K562 (cell line): ENCODE results near the gene TMEM139. TPM values are rescaled to one million over a fixed set of nuclear protein-coding genes. Genes with fewer than 3 reads are reported as not detected.

Experiments
- BRD9 ChIP-seq: fragments of 450-650 bp; IDR thresholded peaks from 2 replicates; pipeline ENCODE4 v1.6.1; 2018; ENCODE audit warnings: low read depth; ENCODE audit not compliant: partially characterized antibody
- CBX3 ChIP-seq, 2 experiments: IDR thresholded peaks; 1 replicate in 1 of 2; 2 replicates in 1 of 2; pipeline ENCODE4 v1.6.1; 2012; ENCODE audit warnings: inconsistent platforms in 2 of 2, low read length in 2 of 2, borderline replicate concordance in 1 of 2, control low read depth in 1 of 2
- CHD1 ChIP-seq: fragments of 200-600 bp; sonication (generic); IDR thresholded peaks from one replicate; pipeline ENCODE4 v1.6.1; 2012; ENCODE audit warnings: mild to moderate bottlenecking, moderate library complexity, low read length, inconsistent platforms
- CTBP1 ChIP-seq: fragments of 450-650 bp; IDR thresholded peaks from 2 replicates; pipeline ENCODE4 v1.6.1; 2016; ENCODE audit warnings: borderline replicate concordance
- GTF2F1 ChIP-seq: IDR thresholded peaks from 2 replicates; pipeline ENCODE4 v1.6.1; 2011; ENCODE audit warnings: low read depth, low read length, improper control_type of control experiment
- HDAC1 ChIP-seq, 2 experiments: fragments of 450-650 bp; IDR thresholded peaks; 2 replicates each; pipeline ENCODE4 v1.6.1; 2016 to 2017; ENCODE audit warnings: inconsistent platforms in 1 of 2, mild to moderate bottlenecking in 1 of 2, moderate library complexity in 1 of 2
- HDAC6 ChIP-seq: IDR thresholded peaks from 2 replicates; pipeline ENCODE4 v1.6.1; 2012; ENCODE audit warnings: low read depth, mild to moderate bottlenecking, control low read depth, inconsistent platforms, low read length, moderate library complexity
- HDAC8 ChIP-seq: fragments of 450-650 bp; IDR thresholded peaks from 2 replicates; pipeline ENCODE4 v1.6.1; 2016; ENCODE audit warnings: mild to moderate bottlenecking, missing genetic modification characterization, moderate library complexity, missing compliant biosample characterization
- HSF4 ChIP-seq: fragments of 250-450 bp; sonication (Bioruptor Pico); IDR thresholded peaks from 2 replicates; pipeline ENCODE4 v2.1.2; 2022; ENCODE audit warnings: mild to moderate bottlenecking, moderate library complexity, borderline replicate concordance
- MAFK ChIP-seq: IDR thresholded peaks from 2 replicates; pipeline ENCODE4 v1.6.1; 2011; ENCODE audit warnings: low read length, improper control_type of control experiment
- MED1 ChIP-seq: sonication (generic); formaldehyde crosslinking; IDR thresholded peaks from 2 replicates; pipeline ENCODE4 v1.8.1; 2023; ENCODE audit warnings: missing genetic modification reagents, borderline replicate concordance
- TAF7 ChIP-seq: fragments of 450-650 bp; IDR thresholded peaks from 2 replicates; pipeline ENCODE4 v1.6.1; 2016; ENCODE audit warnings: missing genetic modification characterization, missing compliant biosample characterization
- THRAP3 ChIP-seq: fragments of 450-650 bp; IDR thresholded peaks from 2 replicates; pipeline ENCODE4 v1.6.1; 2016; ENCODE audit warnings: mild to moderate bottlenecking, inconsistent platforms, borderline replicate concordance
- XRCC4 ChIP-seq: IDR thresholded peaks from one replicate; pipeline ENCODE4 v1.6.1; 2011; ENCODE audit not compliant: insufficient read depth, insufficient read length; ENCODE audit errors: extremely low read depth
- ZFPM2 ChIP-seq: fragments of 250-450 bp; sonication (Bioruptor Pico); IDR thresholded peaks from 2 replicates; pipeline ENCODE4 v1.5.1; 2022; ENCODE audit warnings: mild to moderate bottlenecking
- ZNF232 ChIP-seq: sonication (generic); formaldehyde crosslinking; IDR thresholded peaks from 2 replicates; pipeline ENCODE4 v1.8.0; 2022; ENCODE audit warnings: mild to moderate bottlenecking, missing genetic modification reagents
- ZNF584 ChIP-seq: fragments of 200-800 bp; sonication (Bioruptor generic); IDR thresholded peaks from 2 replicates; pipeline ENCODE4 v1.6.1; 2016; ENCODE audit warnings: low read depth, mild to moderate bottlenecking, missing genetic modification characterization, missing compliant biosample characterization
- ZNF644 ChIP-seq: fragments of 200-800 bp; sonication (Bioruptor generic); IDR thresholded peaks from 2 replicates; pipeline ENCODE4 v1.6.1; 2016; ENCODE audit warnings: low read depth, missing genetic modification characterization, missing compliant biosample characterization
- polyA plus RNA-seq, 8 experiments: library from polyadenylated mRNA; depleted of rRNA in 4 of 8; stranded (reverse) in 5 of 8; unstranded in 3 of 8; fragments of >200 nt; fragmentation: Nextera tagmentation in 2 of 8; fragmentation: Illumina TruSeq in 1 of 8; extraction: Ambion mirVana in 2 of 8; extraction: Trizol in 1 of 8; gene quantifications; 2 replicates each; pipeline versions ENCODE4 v1.2.1 to v1.2.3, GENCODE V29; 2011 to 2014; ENCODE audit warnings: inconsistent platforms in 1 of 8, missing spikeins in 1 of 8
- total RNA-seq, 7 experiments: library from RNA; depleted of rRNA in 6 of 7; stranded (reverse); fragments of >200 nt in 6 of 7; fragmentation: Illumina TruSeq in 2 of 7; extraction: Trizol in 2 of 7; gene quantifications; 2 replicates each; pipeline versions ENCODE4 v1.2.1 to v1.2.3, GENCODE V29; 2011 to 2021; ENCODE audit warnings: low replicate concordance in 1 of 7
- TF ChIP-seq, protein P1 (sequence below): sonication (generic); formaldehyde crosslinking; IDR thresholded peaks from 2 replicates; pipeline ENCODE4 v1.8.0; 2022; ENCODE audit warnings: missing genetic modification reagents, mild to moderate bottlenecking, moderate library complexity, borderline replicate concordance
- TF ChIP-seq, protein P2 (sequence below): sonication (generic); formaldehyde crosslinking; IDR thresholded peaks from 2 replicates; pipeline ENCODE4 v1.4.0; 2020; ENCODE audit warnings: mild to moderate bottlenecking, missing genetic modification reagents
- TF ChIP-seq, protein P3 (sequence below): fragments of 450-650 bp; conservative IDR thresholded peaks from 2 replicates; pipeline ENCODE4 v1.6.1; 2016; ENCODE audit warnings: missing genetic modification characterization, low read depth, mild to moderate bottlenecking, missing compliant biosample characterization, moderate library complexity

The TMEM139 gene
- total and polyA plus RNA-seq, 9 of the 15 experiments (the other 6 are each of a cell fraction or from before 2014, with no cell fraction given) = 0.27 to 1.8 (median 0.79) TPM

DNA sequence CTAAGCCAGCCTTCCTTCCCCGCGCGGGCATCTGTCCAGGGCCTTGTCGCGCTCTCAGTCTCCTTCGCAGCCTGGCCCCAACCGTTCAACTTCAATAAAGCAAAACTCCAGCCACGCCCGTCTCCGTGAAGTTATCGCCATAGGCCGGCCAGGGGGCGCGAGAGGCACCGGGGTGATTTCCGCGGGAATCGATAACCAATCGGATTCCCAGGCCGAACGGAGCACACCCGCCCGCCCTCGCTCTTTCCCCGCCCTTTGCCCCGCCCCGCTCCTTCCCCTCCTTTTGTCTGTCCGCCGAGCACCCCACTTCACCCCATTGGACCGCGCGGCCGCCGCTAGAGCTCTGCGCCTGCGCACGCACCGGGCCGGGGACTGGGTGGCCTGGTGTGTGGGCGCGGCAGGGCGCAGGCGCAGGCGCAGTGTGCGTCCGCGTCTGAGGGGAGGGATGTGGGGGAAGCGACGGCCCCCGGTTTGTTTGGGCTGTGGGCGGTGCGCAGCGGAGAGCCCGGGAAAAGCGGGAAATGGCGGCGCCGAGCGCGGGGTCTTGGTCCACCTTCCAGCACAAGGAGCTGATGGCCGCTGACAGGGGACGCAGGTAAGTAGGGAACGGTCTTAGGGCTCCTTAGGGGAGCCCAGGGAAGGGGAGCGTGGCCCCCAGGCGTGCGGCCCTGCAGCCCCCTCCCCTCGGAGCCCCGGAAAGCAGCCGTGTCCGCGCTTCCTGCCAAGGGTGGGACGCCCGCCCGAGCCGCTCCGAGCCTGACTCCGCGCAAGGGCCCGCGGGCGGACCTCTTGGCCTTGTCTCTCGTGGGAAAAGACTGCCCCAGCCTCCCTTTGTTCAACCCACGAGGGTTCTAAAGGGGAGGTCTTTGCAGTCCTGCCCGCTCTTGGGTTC is 3.4 kb downstream of the TMEM139 start, which contains the start of gene CASP2 (continued):
- TF ChIP-seq, protein P1, sequence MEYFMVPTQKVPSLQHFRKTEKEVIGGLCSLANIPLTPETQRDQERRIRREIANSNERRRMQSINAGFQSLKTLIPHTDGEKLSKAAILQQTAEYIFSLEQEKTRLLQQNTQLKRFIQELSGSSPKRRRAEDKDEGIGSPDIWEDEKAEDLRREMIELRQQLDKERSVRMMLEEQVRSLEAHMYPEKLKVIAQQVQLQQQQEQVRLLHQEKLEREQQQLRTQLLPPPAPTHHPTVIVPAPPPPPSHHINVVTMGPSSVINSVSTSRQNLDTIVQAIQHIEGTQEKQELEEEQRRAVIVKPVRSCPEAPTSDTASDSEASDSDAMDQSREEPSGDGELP = peak; percentile 92
- no peak; the same call in 1 of the 2 replicates for TF ChIP-seq THRAP3
- TF ChIP-seq HDAC8 (tag) = peak; percentile 69; the same call in 1 of the 2 replicates
- TF ChIP-seq ZFPM2 (CRISPR knock-in tag) = no peak
- no peak for TF ChIP-seq ZNF644 (tag)
- TF ChIP-seq XRCC4 = no peak
- peak; percentile 53 for TF ChIP-seq BRD9
- 0 out of 2 replicates have a peak, but pooled peaks have one; percentile 26 for TF ChIP-seq MAFK
- TF ChIP-seq TAF7 (tag) = peak; percentile 80
- TF ChIP-seq, protein P2, sequence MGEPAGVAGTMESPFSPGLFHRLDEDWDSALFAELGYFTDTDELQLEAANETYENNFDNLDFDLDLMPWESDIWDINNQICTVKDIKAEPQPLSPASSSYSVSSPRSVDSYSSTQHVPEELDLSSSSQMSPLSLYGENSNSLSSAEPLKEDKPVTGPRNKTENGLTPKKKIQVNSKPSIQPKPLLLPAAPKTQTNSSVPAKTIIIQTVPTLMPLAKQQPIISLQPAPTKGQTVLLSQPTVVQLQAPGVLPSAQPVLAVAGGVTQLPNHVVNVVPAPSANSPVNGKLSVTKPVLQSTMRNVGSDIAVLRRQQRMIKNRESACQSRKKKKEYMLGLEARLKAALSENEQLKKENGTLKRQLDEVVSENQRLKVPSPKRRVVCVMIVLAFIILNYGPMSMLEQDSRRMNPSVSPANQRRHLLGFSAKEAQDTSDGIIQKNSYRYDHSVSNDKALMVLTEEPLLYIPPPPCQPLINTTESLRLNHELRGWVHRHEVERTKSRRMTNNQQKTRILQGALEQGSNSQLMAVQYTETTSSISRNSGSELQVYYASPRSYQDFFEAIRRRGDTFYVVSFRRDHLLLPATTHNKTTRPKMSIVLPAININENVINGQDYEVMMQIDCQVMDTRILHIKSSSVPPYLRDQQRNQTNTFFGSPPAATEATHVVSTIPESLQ = peak; percentile 91; the same call in 1 of the 2 replicates
- TF ChIP-seq HDAC6 = no peak
- TF ChIP-seq HDAC1 (IDR thresholded peaks at IDR 0.05) = peak in 1 of 2 experiments; percentile 67; a peak in 2 of 4 replicates
- TF ChIP-seq CBX3 (IDR thresholded peaks at IDR 0.05; ENCODE audit: borderline replicate concordance in 1 of 2, low read length in 2 of 2) = peak; percentile 92 to 99
- TF ChIP-seq HSF4 (CRISPR knock-in tag) = 0 out of 2 replicates have a peak, but pooled peaks have one; percentile 56
- TF ChIP-seq CHD1 = peak; percentile 10
- TF ChIP-seq GTF2F1 = peak; percentile 82
- no peak for TF ChIP-seq MED1 (CRISPR knock-in tag)
- peak; percentile 82; the same call in 1 of the 2 replicates for TF ChIP-seq CTBP1
- TF ChIP-seq, protein P3, sequence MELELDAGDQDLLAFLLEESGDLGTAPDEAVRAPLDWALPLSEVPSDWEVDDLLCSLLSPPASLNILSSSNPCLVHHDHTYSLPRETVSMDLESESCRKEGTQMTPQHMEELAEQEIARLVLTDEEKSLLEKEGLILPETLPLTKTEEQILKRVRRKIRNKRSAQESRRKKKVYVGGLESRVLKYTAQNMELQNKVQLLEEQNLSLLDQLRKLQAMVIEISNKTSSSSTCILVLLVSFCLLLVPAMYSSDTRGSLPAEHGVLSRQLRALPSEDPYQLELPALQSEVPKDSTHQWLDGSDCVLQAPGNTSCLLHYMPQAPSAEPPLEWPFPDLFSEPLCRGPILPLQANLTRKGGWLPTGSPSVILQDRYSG (tag) = peak; percentile 74; the same call in 1 of the 2 replicates
- peak; percentile 33; the same call in 1 of the 2 replicates for TF ChIP-seq ZNF584
- TF ChIP-seq ZNF232 (CRISPR knock-in tag) = peak; percentile 72; the same call in 1 of the 2 replicates
